ENCODE results near the gene LRRC37A2.
"Not testable (repeated sequence)": the region's sequence is repeated elsewhere in the genome, so short reads cannot be mapped to it uniquely, and the experiment has no call there.

The LRRC37A2 gene

DNA sequence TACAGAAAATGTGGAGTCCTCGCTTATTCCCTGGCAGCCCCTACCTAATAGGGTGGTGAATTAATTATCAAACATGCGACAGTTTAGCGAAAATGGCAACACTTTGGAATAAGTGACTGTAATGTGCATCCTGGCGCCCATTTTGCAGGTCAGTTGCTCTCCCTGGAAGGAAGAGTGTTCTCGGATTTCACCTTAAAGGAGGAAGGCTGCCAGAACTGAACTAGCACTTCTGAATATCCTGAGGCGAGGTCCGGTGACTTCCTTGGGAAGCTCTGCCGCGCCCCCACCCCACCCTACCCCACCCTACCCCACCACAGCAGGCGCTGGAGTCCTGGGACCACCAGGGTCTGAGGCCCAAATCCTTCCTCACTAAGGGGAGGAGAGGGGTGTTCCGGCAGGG, at the start of gene LRRC37A2:
Gene LRRC37A2 (plus strand): TSS at position 301 of the 400 bp plus-strand sequence. CDS start 245 bp downstream, outside the sequence.
- not testable (repeated sequence) for DNase-seq

DNA sequence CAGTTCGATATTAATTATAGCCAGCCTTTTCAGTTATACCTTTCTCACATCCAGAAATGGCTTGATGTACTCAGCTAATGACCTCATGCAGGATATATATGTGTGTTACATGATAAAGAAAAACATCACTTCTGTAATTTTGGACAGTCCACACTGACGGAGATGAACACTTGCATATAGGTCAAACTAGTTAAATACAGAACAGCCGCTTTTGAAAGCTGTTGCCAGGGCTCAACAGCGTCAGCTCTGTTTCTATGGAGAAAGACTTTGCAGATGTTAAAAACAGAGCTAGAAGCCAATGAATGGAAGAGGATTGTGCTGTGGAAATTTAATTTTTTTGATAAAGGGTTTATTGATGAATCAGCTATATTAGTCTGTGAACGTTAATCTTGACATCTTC, 44.6 kb upstream of the LRRC37A2 start:
- DNase-seq, result not testable (repeated sequence)

DNA sequence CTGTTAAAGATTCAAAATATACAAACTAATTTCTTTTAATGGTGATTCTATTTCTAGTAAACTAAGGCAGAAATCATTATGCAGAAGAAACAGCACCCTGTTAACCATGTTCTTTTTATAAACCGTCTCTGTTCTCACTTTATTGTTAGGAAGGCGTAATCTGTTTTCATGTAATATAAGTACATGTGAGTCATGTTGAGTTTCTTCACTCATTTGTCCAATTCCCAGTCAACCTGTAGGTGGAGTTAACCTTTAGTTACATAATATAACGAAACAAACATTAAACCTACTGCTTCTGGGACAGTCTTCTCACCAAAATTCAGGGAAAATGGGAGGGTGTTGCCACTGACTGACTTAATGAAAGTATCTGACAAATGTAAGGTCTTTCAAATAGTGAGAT, 37.8 kb upstream of the LRRC37A2 start:
- not testable (repeated sequence) for DNase-seq

DNA sequence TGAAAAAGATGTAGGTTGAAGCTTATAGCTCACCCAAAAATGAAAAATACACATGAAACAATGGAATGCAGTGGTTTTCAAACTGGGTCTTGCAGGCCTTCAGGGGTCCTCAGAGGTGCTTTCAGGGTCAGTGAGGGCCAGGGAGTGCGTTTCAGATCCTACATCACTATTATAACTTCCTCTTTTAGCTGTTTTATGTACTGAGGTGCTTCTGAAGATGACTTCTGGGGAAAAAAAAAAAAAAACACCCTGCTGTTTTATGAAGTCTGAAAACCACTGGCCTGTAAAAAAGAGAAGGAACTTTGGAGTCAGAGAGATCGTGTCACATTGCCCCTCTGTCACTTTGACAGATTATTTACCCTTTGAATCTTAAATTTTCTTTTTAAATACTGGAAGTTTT, 36.7 kb upstream of the LRRC37A2 start:
- DNase-seq, result not testable (repeated sequence)

DNA sequence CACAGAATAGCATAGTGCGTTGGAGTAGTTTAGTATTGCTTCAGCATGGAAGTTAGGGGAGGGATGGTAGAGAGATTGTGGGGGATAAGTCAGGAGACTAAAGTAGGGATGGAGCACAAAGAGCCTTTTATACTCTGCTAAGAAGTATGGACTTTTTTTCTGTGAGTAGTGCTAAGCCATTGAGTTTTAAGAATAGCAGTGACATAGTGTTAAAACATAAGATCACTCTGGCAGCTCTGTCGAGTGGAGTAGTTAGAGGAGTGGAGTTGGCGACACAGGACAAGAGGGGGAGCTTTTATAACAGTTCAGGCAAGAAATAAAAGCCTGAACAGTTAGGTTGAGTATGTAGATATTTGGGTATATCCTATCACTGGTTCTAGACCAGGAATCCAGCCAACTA, 33.4 kb upstream of the LRRC37A2 start:
- DNase-seq, result not testable (repeated sequence)

DNA sequence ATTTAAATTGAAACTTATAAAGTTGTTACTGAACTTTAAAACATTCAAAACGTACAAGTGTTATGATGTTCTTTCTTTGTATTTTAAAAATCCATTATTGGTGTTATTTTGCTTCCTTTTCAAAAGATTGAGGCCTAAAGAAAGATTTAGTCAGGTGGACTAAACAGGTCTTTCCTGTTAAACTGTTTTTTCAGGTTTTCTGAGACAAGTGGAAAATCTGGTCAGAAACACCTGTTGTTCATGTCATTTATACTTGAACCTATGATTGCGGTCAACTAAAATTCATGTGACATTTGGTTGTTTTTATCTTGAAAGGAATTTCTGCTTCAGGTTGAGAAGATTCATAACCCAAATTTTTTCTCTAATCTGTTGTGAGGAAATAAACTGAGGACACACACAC, 31.0 kb upstream of the LRRC37A2 start:
- not testable (repeated sequence) for DNase-seq

DNA sequence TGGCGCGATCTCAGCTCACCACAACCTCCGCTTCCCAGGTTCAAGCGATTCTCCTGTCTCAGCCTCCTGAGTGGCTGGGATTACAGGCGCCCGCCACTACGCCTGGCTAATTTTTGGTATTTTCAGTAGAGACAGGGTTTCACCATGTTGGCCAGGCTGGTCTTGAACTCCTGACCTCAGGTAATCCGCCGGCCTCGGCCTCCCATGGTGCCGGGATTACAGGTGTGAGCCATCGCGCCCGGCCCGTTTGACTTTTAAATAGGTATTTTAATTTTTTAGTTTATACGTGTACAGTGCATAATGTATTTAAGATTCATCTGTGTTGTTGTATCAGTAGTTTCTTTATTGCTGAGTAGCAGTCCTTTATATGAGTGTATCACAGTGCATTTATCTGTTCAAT, 20.2 kb upstream of the LRRC37A2 start:
- not testable (repeated sequence) for DNase-seq

DNA sequence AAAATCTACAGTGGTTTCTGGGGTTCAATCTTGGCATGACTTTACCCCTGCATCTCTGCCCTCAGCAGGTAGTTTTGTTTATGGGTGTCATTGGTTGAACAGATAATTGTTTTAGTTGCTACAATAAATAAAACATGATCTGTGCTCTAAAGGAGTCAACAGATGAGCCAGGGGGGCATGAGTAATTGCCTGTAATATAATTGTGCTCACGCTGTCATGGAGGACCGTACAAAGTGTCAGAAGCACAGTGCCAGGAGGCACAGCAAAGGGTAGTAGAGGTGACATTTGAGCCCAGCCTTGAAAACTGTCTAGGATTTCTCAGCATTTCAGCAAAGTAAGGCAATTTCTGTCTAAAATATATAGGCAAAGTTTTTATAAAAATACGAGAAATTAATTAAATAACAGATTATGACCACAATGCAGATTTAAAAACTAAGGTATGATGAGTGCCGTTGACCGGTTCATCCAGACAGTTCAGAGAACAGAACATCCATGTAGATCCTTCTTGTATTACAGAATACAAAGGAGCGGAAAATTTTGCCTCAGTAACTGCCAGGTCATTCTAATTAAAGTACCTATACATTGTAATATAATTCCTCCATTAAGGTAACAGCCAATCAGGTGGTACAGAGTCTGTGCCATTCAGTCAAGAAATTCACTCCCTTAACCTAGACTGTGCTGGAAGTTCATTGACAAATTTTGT, 12.7 kb upstream of the LRRC37A2 start:
- DNase-seq, result not testable (repeated sequence)

DNA sequence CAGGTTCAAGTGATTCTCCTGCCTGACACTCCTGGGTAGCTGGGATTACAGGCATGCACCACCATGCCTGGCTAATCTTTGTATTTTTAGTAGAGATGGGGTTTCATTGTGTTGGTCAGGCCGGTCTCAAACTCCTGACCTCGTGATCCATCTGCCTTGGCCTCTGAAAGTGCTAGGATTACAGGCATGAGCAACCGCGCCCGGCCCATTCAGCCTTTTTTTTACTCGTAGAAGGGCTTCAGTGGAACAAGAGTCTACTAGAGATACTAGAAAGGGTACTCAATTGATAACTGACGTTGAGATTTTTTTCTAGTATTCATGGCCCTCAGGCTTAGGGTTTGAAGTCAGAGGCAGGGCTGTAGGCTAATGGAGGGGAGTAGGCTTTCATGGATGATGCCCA, 6.4 kb upstream of the LRRC37A2 start:
- not testable (repeated sequence) for DNase-seq

DNA sequence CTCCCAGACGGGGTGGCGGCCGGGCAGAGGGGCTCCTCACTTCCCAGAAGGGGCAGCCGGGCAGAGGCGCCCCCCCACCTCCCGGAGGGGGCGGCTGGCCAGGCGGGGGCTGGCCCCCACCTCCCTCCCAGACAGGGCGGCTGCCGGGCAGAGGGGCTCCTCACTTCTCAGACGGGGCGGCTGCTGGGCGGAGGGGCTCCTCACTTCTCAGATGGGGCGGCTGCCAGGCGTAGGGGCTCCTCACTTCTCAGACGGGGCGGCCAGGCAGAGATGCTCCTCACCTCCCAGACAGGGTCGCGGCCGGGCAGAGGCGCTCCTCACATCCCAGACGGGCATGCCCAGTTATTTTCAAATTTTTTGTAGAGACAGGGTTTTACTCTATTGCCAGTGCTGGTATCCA, 22.4 kb downstream of the LRRC37A2 start:
- DNase-seq, result not testable (repeated sequence)

DNA sequence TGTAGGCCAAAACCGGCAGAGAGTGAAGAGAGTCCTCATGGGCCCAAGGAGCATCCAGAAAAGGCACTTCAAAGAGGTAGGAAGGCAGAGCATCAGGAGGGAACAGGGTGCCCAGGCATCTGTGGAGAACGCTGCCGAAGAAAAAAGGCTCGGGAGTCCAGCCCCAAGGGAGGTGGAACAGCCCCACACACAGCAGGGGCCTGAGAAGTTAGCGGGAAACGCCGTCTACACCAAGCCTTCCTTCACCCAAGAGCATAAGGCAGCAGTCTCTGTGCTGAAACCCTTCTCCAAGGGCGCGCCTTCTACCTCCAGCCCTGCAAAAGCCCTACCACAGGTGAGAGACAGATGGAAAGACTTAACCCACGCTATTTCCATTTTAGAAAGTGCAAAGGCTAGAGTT, 36.3 kb downstream of the LRRC37A2 start:
- not testable (repeated sequence) for DNase-seq

DNA sequence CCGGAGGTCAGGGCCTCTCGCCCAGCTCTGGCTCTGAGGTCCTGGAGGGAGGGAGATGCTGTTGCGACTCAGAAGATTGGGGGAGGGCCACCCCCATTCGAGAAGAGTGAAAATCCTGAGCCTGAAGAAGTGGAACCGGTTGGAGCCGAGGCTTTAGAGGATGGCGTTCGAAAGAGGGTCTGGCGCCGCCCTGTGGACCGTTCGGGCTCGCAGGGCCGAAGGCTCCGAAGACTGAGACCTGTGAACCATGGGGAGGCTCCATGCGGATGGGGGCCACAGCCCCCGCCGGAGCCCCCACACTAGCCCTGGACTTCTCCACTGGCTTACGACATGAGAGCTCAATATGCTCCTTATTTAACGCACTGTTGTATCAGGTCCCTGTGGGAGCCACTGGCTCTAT, 46.9 kb downstream of the LRRC37A2 start:
- not testable (repeated sequence) for DNase-seq

DNA sequence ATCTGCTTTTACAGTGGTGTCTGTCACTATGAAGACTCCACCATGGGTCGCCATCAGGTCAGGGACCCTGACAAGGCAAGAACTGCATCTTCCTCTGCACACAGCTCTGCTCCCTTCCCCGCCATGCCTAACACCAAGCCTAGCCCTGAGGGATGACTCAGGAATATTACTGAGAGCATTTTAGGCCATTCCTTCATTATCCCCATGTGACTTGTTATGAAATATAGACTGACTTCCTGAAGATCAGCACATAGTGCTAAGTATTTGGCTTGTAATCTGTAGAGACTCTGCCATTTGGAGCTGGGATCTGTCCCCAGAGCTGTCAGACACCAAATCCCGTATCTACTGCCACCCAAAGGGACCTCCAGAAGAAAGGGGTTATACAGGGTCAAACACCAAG, 47.8 kb downstream of the LRRC37A2 start:
- not testable (repeated sequence) for DNase-seq

DNA sequence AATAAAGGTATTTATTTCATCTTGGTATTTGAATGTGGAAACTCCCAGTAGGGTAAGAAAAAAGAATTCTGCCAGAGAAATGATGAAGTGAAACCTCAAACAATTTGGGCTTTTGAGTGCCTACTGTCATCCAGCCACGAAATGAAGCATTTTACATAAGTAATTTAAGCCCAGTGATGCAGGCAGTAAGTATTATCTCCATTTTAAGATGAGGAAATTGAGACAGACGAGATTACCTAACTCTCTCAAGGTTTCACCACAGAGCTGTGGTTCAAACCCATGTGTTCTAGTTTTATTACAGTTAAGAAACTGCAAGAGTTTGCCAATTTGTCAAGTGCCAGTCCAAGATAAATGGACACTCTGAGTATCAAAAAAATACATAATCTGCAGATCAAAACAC, 54.0 kb downstream of the LRRC37A2 start:
- DNase-seq, result not testable (repeated sequence)

DNA sequence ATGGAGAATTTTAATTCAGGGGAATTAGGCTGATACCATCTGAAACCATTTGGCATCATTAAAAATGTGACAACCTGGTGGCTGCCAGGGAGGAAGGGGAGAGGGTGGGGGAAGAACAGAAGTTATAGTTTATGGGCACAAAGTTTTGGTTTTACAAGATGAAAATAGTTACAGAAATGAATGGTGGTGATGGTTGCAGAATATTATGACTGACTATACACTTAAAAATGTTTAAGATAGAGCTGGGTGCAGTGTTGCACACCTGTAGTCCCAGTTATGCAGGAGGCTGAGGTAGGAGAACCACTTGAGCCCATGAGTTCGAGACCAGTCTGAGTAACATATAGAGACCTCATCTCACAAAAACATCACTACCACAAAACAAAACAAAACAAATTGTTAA, 54.7 kb downstream of the LRRC37A2 start:
- DNase-seq, result not testable (repeated sequence)

DNA sequence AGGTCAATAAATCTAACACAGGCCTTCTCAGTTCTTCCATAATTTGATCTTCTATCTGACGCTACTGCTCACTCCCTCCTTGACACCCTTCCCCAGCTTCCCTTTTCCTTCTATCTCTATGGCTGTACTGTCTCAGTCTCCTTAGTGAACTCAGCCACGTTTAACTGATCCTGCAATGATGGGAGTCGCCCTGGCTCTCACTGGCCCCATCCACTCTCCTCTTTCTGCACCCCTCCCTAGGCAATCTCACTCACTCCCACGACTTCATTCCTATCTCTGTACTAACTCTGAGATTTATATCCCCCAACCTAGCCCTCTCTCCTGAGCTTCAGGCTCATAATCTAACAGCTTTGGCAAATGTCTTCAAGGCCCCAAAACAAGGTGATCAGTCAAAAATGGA, 59.5 kb downstream of the LRRC37A2 start:
- not testable (repeated sequence) for DNase-seq

DNA sequence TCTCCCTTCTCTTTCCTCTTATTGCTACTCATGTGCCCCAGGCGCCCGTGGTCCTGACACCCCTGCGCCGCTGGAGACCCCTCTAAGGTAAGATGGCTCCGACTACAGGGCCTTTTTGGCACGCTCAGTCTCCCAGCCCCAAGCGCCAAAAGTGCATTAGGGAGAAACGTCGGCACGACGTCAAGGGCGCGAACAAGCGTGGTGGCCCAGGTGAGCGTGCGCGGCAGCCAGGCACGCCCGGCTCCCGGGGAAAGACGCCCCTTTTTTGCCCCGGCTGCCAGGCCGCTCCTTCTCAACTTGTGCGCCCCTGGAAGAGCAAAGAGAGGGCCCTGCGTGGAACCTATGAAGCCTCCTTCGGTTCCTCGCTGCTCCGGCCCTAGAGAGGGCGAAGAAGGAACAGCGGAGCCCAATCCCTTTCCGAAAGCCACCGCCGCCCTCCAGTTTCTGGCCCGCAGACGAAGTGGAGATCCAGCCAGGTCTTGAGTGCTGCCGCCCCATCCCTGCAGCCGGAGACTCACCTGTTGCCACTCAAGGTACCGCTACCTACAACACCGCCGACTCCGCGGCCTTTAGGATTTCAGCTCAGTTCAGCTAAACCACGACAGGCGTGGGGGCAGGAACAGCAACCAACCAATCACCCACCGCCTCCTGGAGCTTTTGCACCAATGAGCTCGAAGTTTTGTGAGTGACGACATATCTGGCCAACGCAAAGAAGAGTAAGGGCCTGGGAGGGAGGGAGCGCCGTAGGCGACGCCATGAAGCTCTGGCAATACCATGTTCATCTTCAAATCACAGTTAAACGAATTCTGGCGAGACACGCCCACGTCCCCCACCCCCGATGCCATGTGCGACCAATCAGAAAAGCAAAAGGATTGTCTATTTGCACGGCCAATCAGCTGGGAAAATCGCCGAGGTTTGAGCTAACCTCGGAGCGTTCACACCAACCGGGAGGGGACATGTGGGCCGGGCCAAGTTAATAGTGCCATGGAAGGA, 67.1 kb downstream of the LRRC37A2 start, which contains the start of gene ARL17A:
Gene ARL17A (minus strand): TSS at position 609 of the 993 bp plus-strand sequence. CDS start 3,369 bp downstream, outside the sequence.
- DNase-seq, result not testable (repeated sequence)

DNA sequence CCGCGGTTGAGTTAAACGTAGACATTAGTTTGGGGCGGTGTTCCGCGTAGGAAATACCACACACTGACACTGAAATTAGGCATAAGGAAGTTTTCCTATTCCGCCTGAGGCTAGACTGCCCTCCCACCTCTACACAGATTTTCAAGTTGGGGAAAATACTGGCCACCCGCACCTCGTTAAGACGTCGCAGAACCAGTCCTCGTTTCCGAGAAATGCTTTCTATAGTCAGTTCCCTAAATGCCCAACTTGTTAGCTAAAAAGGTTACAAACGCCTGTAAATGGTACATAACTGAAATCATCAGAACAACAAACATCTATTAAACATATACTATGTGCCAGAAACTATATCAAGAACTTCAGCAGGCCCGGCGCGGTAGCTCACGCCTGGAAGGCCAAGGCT, 67.8 kb downstream of the LRRC37A2 start:
- not testable (repeated sequence) for DNase-seq

DNA sequence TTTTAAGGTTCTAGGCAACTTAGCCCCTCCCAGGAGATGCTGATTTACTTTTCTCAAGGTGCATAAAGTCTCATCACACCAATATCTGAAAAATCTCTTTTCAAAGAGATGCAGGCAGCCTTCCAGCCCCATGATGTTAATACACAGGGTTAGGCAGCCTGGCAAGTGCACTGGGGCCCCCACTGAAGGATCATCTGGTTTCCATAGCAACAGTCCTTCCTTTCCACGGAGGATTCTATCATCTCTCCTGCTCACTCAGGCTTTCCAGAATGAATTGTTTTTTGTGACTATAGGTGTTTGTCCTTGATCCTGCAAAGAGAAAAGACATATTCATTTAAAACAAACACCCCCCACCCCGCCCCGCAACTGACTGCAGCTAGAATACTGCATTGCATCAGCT, 73.2 kb downstream of the LRRC37A2 start:
- not testable (repeated sequence) for DNase-seq

DNA sequence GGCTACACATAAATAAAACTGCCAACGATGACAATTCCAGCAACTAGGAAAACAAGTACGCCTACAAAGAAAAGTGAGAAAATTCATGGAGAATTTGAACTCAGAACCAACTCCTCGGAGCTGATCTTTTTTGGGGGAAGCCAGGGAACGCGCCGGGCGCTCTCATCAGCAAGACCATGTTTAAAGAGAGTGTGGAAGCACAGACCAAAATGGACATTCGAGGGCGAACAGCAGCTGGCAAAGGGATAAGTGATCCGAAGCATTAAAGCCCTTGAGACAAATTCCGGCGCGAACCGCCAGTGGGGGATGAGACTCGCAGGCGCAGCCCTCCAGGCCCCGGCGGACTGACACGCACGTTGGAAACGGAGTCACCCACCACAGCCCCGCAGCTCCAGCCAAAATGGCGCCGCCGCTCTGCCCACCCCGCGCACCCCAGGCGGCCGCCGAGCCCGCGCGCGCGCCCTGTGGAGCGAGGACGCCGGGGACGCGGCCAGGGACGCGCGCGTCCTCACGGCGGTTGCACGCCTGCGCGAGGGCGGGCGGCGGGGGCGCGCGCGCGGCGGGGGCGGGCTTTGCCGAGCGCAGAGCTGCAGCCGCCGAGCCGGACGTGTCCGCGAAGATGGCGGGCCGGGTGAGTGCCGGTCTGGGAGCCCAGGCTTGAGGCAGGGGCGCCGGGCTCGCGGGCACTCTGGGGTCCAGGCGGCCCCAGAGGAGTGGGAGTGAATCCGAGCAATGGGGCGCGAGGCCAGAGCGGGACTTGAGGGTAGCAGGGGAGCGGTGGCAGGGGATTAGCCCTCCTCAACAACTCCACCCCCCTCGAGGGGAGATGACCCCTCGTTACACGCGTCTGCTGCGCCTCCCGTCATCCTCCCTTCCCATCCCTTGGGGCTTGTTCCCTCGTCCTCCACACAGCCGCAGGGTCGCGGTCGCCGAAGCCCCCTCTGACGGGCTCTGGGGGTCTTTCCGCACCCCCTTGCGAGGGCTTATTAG, 78.2 kb downstream of the LRRC37A2 start, which contains the start of gene NSF:
Gene NSF (plus strand): TSS at position 513 of the 990 bp plus-strand sequence. CDS start 107 bp downstream, at position 620.
- DNase-seq, result not testable (repeated sequence)

DNA sequence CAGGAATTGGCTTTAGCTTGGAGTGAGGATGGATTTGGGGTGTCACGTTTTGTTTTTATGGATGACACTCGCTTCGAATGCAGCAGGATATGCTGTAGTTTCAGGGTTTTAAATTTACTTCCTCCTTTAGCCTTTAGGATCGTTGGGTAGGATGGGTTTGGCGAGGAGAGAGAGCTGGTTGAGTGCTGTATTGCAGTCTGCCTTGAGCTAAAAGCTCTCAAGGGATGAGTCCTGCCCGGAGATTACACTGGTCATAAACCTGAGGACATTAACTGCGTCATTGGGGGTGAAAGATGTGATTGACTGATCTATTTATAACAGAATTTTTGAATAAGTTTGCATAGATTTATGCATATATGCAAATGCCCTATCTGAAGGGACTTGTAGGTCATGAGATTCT, 79.1 kb downstream of the LRRC37A2 start:
- DNase-seq, result not testable (repeated sequence)

Data from T1000 (cell line).